Hepatocyte (in vitro differentiated cells): ENCODE results near the gene PRKAB1. TPM values are rescaled to one million over a fixed set of nuclear protein-coding genes. Genes with fewer than 3 reads are reported as not detected.

Experiments used
- DNase-seq: peaks from one replicate; pipeline ENCODE4 v3.0.0-alpha.2; 2016; ENCODE audit warnings: low spot score
- H2AFZ ChIP-seq: fragments of 200-600 bp; sonication (generic); 2 replicates; pipeline ENCODE4 v1.6.0; 2016; ENCODE audit warnings: antibody characterized with exemption, mild to moderate bottlenecking
- H3K27ac ChIP-seq: fragments of 200-600 bp; sonication (generic); 2 replicates; pipeline ENCODE4 v1.5.1; 2016; ENCODE audit warnings: mild to moderate bottlenecking
- H3K27me3 ChIP-seq: fragments of 200-600 bp; sonication (generic); 2 replicates; pipeline ENCODE4 v1.6.1; 2016
- H3K36me3 ChIP-seq: fragments of 200-600 bp; sonication (generic); replicated peaks from 2 replicates; pipeline ENCODE4 v1.5.1; 2016; ENCODE audit warnings: low read depth; ENCODE audit not compliant: insufficient read depth
- H3K4me1 ChIP-seq: fragments of 200-600 bp; sonication (generic); 2 replicates; pipeline ENCODE4 v1.5.1; 2016; ENCODE audit warnings: mild to moderate bottlenecking, moderate library complexity; ENCODE audit not compliant: insufficient read depth
- H3K4me2 ChIP-seq: fragments of 200-600 bp; sonication (generic); 2 replicates; pipeline ENCODE4 v1.6.0; 2016
- H3K4me3 ChIP-seq: fragments of 200-600 bp; sonication (generic); 2 replicates; pipeline ENCODE4 v1.5.1; 2016; ENCODE audit warnings: mild to moderate bottlenecking
- H3K79me2 ChIP-seq: fragments of 200-600 bp; sonication (generic); 2 replicates; pipeline ENCODE4 v1.6.0; 2017; ENCODE audit warnings: mild to moderate bottlenecking
- H3K9me2 ChIP-seq: fragments of 200-600 bp; sonication (generic); replicated peaks from 2 replicates; pipeline ENCODE4 v1.6.0; 2017; ENCODE audit warnings: mild to moderate bottlenecking; ENCODE audit not compliant: insufficient read depth
- H3K9me3 ChIP-seq: fragments of 200-600 bp; sonication (generic); 2 replicates; pipeline ENCODE4 v1.5.1; 2016; ENCODE audit warnings: low read depth, mild to moderate bottlenecking
- H4K20me1 ChIP-seq: fragments of 200-600 bp; sonication (generic); 2 replicates; pipeline ENCODE4 v1.6.0; 2016; ENCODE audit warnings: mild to moderate bottlenecking; ENCODE audit not compliant: insufficient read depth, poor library complexity, severe bottlenecking
- CTCF ChIP-seq: fragments of 200-600 bp; sonication (generic); IDR thresholded peaks from 2 replicates; pipeline ENCODE4 v1.5.1; 2016; ENCODE audit warnings: antibody characterized with exemption, mild to moderate bottlenecking; ENCODE audit not compliant: poor library complexity
- EZH2 ChIP-seq: fragments of 200-600 bp; sonication (generic); IDR thresholded peaks from 2 replicates; pipeline ENCODE4 v1.6.1; 2016; ENCODE audit warnings: antibody characterized with exemption, mild to moderate bottlenecking, borderline replicate concordance
- EZH2phosphoT487 ChIP-seq: fragments of 200-600 bp; sonication (generic); IDR thresholded peaks from one replicate; pipeline ENCODE4 v1.6.1; 2018; ENCODE audit warnings: antibody characterized with exemption, mild to moderate bottlenecking, low read depth, moderate library complexity; ENCODE audit not compliant: unreplicated experiment, severe bottlenecking
- WGBS: methylation state at CpG from one replicate; pipeline ENCODE4 v1.1.6; 2016; ENCODE audit warnings: low lambda C conversion rate; ENCODE audit errors: missing lambda C conversion rate; 5-methylcytosine and 5-hydroxymethylcytosine counted together
- polyA plus RNA-seq: library from polyadenylated mRNA; unstranded; fragments of >200 nt; fragmentation: Nextera tagmentation; extraction: Ambion mirVana; gene quantifications from 2 replicates; pipeline ENCODE4 v1.2.1, GENCODE V29; 2016
- total RNA-seq: library from RNA; depleted of rRNA; stranded (reverse); fragments of >200 nt; gene quantifications from 2 replicates; pipeline ENCODE4 v1.2.3, GENCODE V29; 2014

PRKAB1 gene
- total and polyA plus RNA-seq, 2 experiments from 2014 or later = 32.3 to 37.7 TPM

- Histone ChIP-seq H3K36me3 (peaks cover 6% of the 10 kb centered on the region), H3K79me2 (peaks cover 30% of the 10 kb centered on the region), H4K20me1 (no peaks in the 10 kb centered on the region), H3K9me2 (no peaks in the 10 kb centered on the region), H3K4me1 (peaks cover 21% of the 10 kb centered on the region), H2AFZ (no peak overlapping the region), H3K27ac (no peak overlapping the region), H3K4me3 (no peak overlapping the region), H3K27me3 (no peaks in the 10 kb centered on the region), H3K9me3 (no peaks in the 10 kb centered on the region), H3K4me2 (no peak overlapping the region)
- DNase-seq = no peak
- WGBS = 84% methylated on average over 4 of the region's 4 CpGs
- no peak for TF ChIP-seq EZH2
- no peak for TF ChIP-seq CTCF
- TF ChIP-seq EZH2phosphoT487 = no peak
Measured at GRCh38 chr12:119674560-119674959, 6.6 kb downstream of the PRKAB1 start.

GRCh38 chr12:119676022-119676421 is 8.1 kb downstream of the PRKAB1 start:
- TF ChIP-seq EZH2phosphoT487 = no peak
- no peak for TF ChIP-seq CTCF
- TF ChIP-seq EZH2 = no peak
- H3K79me2 ChIP-seq = peaks cover 25% of the 10 kb centered on the region
- WGBS = 86% methylated on average over 9 of the region's 9 CpGs
- H2AFZ ChIP-seq = no peak overlapping the region
- H3K4me1 ChIP-seq = peaks cover 13% of the 10 kb centered on the region
- peaks cover 6% of the 10 kb centered on the region for H3K36me3 ChIP-seq
- H3K9me3 ChIP-seq = no peaks in the 10 kb centered on the region
- H4K20me1 ChIP-seq = no peaks in the 10 kb centered on the region
- H3K27me3 ChIP-seq = no peaks in the 10 kb centered on the region
- H3K4me3 ChIP-seq = no peak overlapping the region
- no peak overlapping the region for H3K4me2 ChIP-seq
- DNase-seq = no peak
- no peak overlapping the region for H3K27ac ChIP-seq
- H3K9me2 ChIP-seq = no peaks in the 10 kb centered on the region

- no peaks in the 10 kb centered on the region for H3K27me3 ChIP-seq
- no peaks in the 10 kb centered on the region for H3K9me3 ChIP-seq
- H3K4me2 ChIP-seq = no peak overlapping the region
- peaks cover 7% of the 10 kb centered on the region for H3K4me1 ChIP-seq
- no peak overlapping the region for H3K27ac ChIP-seq
- H3K9me2 ChIP-seq = no peaks in the 10 kb centered on the region
- H3K4me3 ChIP-seq = no peak overlapping the region
- WGBS = 95% methylated on average over 13 of the region's 13 CpGs
- H3K36me3 ChIP-seq = peaks cover 6% of the 10 kb centered on the region
- peaks cover 20% of the 10 kb centered on the region for H3K79me2 ChIP-seq
- H4K20me1 ChIP-seq = no peaks in the 10 kb centered on the region
- TF ChIP-seq EZH2phosphoT487 (no peak), CTCF (no peak), EZH2 (no peak)
- no peak overlapping the region for H2AFZ ChIP-seq
- DNase-seq = no peak
Measured at GRCh38 chr12:119676573-119676972, 8.6 kb downstream of the PRKAB1 start.

- H3K27ac ChIP-seq = peak overlapping the region; percentile 12
- H3K9me2 ChIP-seq = no peaks in the 10 kb centered on the region
- peaks cover 6% of the 10 kb centered on the region for H3K36me3 ChIP-seq
Measured at GRCh38 chr12:119678459-119678858, 10.5 kb downstream of the PRKAB1 start.

More at GRCh38 chr12:119678459-119678858, 10.5 kb downstream of the PRKAB1 start:
- no peak overlapping the region for H2AFZ ChIP-seq
- no peaks in the 10 kb centered on the region for H3K9me3 ChIP-seq
- no peak overlapping the region for H3K4me3 ChIP-seq
- H3K4me1 ChIP-seq = peaks cover 21% of the 10 kb centered on the region
- no peak for DNase-seq
- H3K4me2 ChIP-seq = no peak overlapping the region
- H3K27me3 ChIP-seq = no peaks in the 10 kb centered on the region
- TF ChIP-seq CTCF = no peak
- TF ChIP-seq EZH2phosphoT487 = no peak
- no peak for TF ChIP-seq EZH2
- no peaks in the 10 kb centered on the region for H4K20me1 ChIP-seq
- WGBS = 87% methylated on average over 7 of the region's 7 CpGs
- H3K79me2 ChIP-seq = peaks cover under 1% of the 10 kb centered on the region
